Endometrial microvascular endothelial cells (primary cell): ENCODE data around the gene GPR15. TPM values are rescaled to one million over a fixed set of nuclear protein-coding genes. Genes with fewer than 3 reads are reported as not detected.

Experiments used
- in situ Hi-C: cut with HindIII; loops from 2 replicates; pipeline ENCODE4 v1.10.0; 2017; ENCODE audit warnings: low sequenced_read_pairs, low pct_unique_long_range_greater_than_20kb; ENCODE audit errors: inconsistent ontology term
- total RNA-seq: library from RNA; depleted of rRNA; stranded (reverse); fragments of >200 nt; gene quantifications from one replicate; pipeline ENCODE4 v1.2.3, GENCODE V29; 2015; ENCODE audit errors: inconsistent ontology term

GPR15 gene
- total RNA-seq: not detected

- in situ Hi-C loops: no loop called here
Observed at GRCh38 chr3:98531622-98532274, at the start of gene GPR15. Gene GPR15 (plus strand): TSS chr3:98531978. CDS start chr3:98532034, 56 bp downstream.

GRCh38 chr3:98482717-98483482, 48.9 kb upstream of the GPR15 start:
- in situ Hi-C loops: no loop called here

DNA sequence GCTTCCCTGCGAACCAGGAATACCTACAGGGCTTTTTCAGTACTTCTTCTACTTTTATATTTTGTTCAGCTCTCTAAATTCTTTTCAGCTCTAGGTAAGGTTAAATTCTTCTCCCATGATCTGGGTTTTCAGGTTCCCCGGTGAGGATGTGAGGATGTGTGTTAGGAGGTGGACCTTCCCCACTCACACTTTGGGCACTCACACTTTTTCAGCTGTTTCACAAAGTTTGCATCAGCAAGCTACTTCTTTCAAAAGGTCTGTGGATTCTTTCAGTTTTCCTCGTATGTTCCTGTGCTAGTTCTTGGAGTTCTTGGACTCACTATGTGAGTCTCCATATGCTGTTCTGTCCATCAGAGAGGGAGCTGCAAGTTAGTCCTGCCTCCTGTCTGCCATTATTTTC, 48.2 kb upstream of the GPR15 start:
- in situ Hi-C loops: no loop called here

GRCh38 chr3:98497381-98497780, 34.4 kb upstream of the GPR15 start, which contains the start of gene OR5K2:
Gene OR5K2 (plus strand): TSS chr3:98497681. CDS start chr3:98497681, 0 bp downstream.
- in situ Hi-C loops: no loop called here

DNA sequence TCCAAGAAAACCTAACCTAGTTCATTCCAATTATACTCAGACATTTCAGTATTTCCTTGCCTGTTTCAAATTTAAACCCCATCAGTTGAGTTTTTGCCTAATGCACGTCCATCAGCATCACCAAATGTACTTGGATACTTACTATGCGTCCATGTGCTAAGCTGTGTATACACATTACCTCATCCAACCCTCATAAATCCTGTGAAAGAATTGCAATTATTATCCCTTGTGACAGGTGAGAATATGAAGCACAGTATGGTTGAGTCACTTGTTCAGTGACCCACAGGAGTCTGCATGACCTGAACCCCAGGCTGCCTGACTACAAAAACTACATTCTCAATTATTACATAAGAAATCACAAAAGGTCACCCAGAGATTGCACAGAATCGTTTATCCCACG, 31.8 kb upstream of the GPR15 start:
- in situ Hi-C loops: no loop called here

- in situ Hi-C loops: no loop called here
Observed at GRCh38 chr3:98501270-98501669, 30.5 kb upstream of the GPR15 start.

- in situ Hi-C loops: no loop called here
Observed at GRCh38 chr3:98501863-98502576, 29.8 kb upstream of the GPR15 start.

- in situ Hi-C loops: no loop called here
Observed at GRCh38 chr3:98504539-98504938, 27.2 kb upstream of the GPR15 start.

- in situ Hi-C loops: no loop called here
Observed at GRCh38 chr3:98508582-98508981, 23.2 kb upstream of the GPR15 start.

- in situ Hi-C loops: no loop called here
Observed at GRCh38 chr3:98512576-98512975, 19.2 kb upstream of the GPR15 start.

DNA sequence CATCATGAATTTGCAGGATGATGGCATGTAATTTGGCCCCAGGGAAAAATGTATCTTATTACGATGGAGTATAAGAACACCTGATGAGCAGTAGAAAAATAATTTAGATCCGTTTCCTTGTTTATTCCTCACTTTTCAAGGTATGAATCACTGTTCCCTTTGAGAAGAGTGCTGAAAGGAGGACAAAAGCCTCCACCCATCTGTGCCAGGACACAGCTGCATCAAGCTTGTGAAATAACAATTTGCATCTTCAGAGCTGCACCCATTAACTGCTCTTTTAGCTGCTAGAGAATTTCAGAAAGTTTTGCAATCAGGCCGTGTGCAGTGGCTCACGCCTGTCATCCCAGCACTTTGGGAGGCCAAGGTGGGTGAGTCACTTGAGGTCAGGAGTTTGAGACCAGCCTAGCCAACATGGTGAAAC, 18.7 kb upstream of the GPR15 start:
- in situ Hi-C loops: no loop called here

GRCh38 chr3:98513736-98514135, 18.0 kb upstream of the GPR15 start:
- in situ Hi-C loops: no loop called here

DNA sequence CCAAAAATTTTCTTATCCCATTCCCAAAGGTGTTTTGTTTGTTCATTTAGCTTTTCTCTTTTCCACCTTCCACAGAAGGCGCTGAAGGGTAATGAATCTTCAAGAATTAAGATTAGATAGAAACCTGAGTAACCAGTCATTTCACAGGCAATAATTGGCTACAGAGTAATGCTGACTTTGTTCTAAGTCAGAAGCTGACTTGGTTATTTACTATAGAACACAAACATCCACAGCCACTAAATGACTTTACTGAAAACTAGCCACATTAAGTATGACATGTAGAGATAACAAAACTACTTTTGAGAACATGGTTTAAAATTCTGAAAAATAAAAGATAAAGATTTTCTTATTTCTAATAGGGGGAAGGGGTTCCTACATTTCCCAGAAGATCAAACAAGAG, 16.8 kb upstream of the GPR15 start:
- in situ Hi-C loops: no loop called here

DNA sequence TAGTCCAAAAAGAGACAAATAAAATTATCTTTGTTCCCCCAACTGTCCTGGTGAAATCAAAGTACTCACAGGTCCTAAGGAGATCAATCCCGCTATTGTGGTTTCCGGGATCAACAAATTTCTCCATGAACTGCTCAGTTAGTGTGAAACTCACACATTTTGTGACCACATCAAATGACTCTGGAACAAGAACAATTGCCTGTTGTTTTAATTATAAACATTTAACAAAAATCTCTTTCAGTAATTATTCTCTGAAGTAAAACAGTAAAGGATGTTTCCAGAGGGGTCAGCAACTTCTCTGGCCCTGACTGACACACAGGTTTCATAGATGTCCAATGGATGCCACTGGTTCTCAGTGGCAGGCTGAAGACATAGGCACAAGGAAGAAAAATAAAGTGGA, 13.0 kb upstream of the GPR15 start:
- in situ Hi-C loops: no loop called here

DNA sequence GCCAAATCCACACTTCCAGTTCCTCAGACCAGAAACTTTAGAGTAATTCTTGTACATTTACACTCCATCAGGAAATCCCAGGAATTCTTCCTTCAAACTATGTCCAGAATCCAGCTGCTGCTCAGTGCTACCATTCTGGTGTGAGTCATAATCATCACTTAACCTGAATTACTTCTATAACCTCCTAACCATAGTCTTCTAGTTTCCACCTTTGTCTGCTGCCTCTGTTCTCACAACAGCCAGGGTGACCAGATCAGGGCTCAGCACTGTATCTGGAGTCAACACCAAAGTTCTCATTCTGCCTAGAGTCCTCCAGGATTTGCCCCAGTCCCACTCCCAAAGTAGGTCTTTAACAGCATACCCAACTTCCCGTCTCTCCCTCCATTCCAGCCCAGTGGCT, 12.4 kb upstream of the GPR15 start:
- in situ Hi-C loops: no loop called here

DNA sequence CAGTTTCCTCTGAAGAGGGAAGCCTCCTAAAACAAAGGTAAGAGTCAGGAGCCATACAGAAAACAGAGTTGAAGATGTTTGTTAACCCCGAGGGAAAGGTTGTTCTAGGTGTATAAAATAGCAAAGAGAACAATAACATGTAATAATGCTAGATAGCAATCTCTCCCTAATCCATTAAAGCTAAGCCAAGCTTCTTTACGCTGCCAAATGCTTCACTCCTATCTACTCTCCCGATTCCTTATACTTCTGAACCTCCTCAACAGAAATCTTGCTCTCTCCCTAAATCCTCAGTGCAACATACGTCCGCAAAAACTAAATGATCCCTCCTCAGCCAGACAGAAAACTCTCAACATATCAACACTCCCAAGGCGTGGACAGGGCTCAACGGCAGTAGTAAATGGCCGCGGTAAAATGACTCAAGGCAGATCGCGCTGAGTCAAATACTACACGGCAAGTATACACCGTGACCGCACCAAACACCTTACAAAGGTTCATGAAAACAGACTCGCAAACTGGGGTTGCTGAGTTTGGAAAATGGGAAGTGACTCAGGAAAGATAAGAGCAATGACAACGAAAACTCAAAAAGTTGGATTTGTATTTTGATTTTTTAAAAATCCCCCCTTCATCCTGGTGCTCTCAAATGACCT, 9.8 kb upstream of the GPR15 start:
- in situ Hi-C loops: no loop called here

GRCh38 chr3:98522544-98523281, 9.1 kb upstream of the GPR15 start, which contains the start of gene CLDND1:
Gene CLDND1 (minus strand): TSS chr3:98522902. CDS start chr3:98521424, 1,478 bp downstream.
- in situ Hi-C loops: no loop called here

DNA sequence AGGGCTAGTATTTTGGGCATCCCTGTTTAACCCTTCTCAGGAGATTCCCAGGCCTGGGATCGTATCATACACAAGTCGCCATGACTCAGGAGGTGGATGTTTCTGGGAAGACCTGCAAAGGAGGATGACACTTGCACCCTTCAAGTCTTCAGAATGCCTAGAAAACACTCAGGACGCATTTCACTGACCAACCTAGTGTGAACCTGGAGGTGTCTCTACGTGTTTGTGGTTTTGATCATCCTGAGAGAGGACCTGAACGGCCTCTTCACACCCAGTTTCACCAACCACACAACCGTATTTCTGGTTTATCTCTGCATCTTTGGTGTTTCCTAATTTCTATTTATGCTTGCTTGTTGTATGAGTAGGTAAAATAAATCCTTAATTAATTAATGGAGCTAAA, 6.3 kb upstream of the GPR15 start:
- in situ Hi-C loops: no loop called here
